ENCODE measurements around the gene KRTAP2-1. TPM values are rescaled to one million over a fixed set of nuclear protein-coding genes. Genes with fewer than 3 reads are reported as not detected.

Gene KRTAP2-1
- total RNA-seq, 1 experiment from 2014 or later = not detected

- Mint-ChIP-seq H3K27me3 (ENCODE audit: unreplicated experiment) (no peaks in the 10 kb centered on the region), H3K27ac (ENCODE audit: unreplicated experiment) (no peak within 1 kb of the TSS), H3K9me3 (ENCODE audit: low read depth, unreplicated experiment) (peaks cover 3% of the 10 kb centered on the region), H3K36me3 (ENCODE audit: insufficient read depth, unreplicated experiment) (no peaks in the 10 kb centered on the region), H3K4me3 (ENCODE audit: low read depth, unreplicated experiment) (no peak within 1 kb of the TSS), H3K4me1 (ENCODE audit: low read depth, unreplicated experiment) (peaks cover 32% of the 10 kb centered on the region)
- no TSS peak for BruUV-seq (replicated peaks)
- DNase-seq = no peak
- CTCF ChIA-PET = interaction anchor here (0.6 to 1.1 kb wide), 3 partner anchors 9 to 18 kb away, joined by 3 read pairs; partner anchors contain the start of gene KRTAP3-1
- intact Hi-C loops (cut with micrococcal nuclease; ENCODE audit: unreplicated experiment) = no loop called here
- no peak for TF ChIP-seq CTCF (IDR thresholded peaks at IDR 0.05; ENCODE audit: unreplicated experiment)
Observed at GRCh38 chr17:41026715-41027471, 20.2 kb downstream of the KRTAP2-1 start, which contains the start of gene KRTAP1-5. Gene KRTAP1-5 (minus strand): TSS chr17:41027208. CDS start chr17:41027155, 53 bp downstream.

- no peak for DNase-seq
- Mint-ChIP-seq H3K36me3 (ENCODE audit: insufficient read depth, unreplicated experiment) (no peaks in the 10 kb centered on the region), H3K27me3 (ENCODE audit: unreplicated experiment) (no peaks in the 10 kb centered on the region), H3K27ac (ENCODE audit: unreplicated experiment) (peak overlapping the region; percentile 13), H3K4me1 (ENCODE audit: low read depth, unreplicated experiment) (peaks cover 37% of the 10 kb centered on the region), H3K9me3 (ENCODE audit: low read depth, unreplicated experiment) (peaks cover 3% of the 10 kb centered on the region), H3K4me3 (ENCODE audit: low read depth, unreplicated experiment) (no peak overlapping the region)
- CTCF ChIA-PET = interaction anchor here (0.7 to 1.5 kb wide), 3 partner anchors 14 to 96 kb away, joined by 3 read pairs; no protein-coding TSS in a partner anchor
- TF ChIP-seq CTCF (IDR thresholded peaks at IDR 0.05; ENCODE audit: unreplicated experiment) = no peak
- intact Hi-C loops (cut with micrococcal nuclease; ENCODE audit: unreplicated experiment) = loop anchor here (5.0 kb wide), 1 partner anchor 67 kb away; no protein-coding TSS in a partner anchor
- no TSS peak for BruUV-seq (replicated peaks)
Observed at GRCh38 chr17:41024697-41025096, 22.4 kb downstream of the KRTAP2-1 start.

- no peak for DNase-seq
- TF ChIP-seq CTCF (IDR thresholded peaks at IDR 0.05; ENCODE audit: unreplicated experiment) = no peak
- CTCF ChIA-PET = interaction anchor here (0.6 to 1.6 kb wide), 12 partner anchors 9 to 1357 kb away, joined by 3 to 8 read pairs (median 4); partner anchors contain the start of genes GSDMB and KRTAP3-1
- no TSS peak for BruUV-seq (replicated peaks)
- no peak overlapping the region for H3K27ac Mint-ChIP-seq (ENCODE audit: unreplicated experiment)
- H3K27me3 Mint-ChIP-seq (ENCODE audit: unreplicated experiment) = no peaks in the 10 kb centered on the region
- H3K4me3 Mint-ChIP-seq (ENCODE audit: low read depth, unreplicated experiment) = no peak overlapping the region
- H3K36me3 Mint-ChIP-seq (ENCODE audit: insufficient read depth, unreplicated experiment) = no peaks in the 10 kb centered on the region
- peaks cover 3% of the 10 kb centered on the region for H3K9me3 Mint-ChIP-seq (ENCODE audit: low read depth, unreplicated experiment)
- intact Hi-C loops (cut with micrococcal nuclease; ENCODE audit: unreplicated experiment) = loop anchor here (5.0 kb wide), 1 partner anchor 63 kb away; no protein-coding TSS in a partner anchor
- H3K4me1 Mint-ChIP-seq (ENCODE audit: low read depth, unreplicated experiment) = peaks cover 34% of the 10 kb centered on the region
Observed at GRCh38 chr17:41020336-41020735, 26.8 kb downstream of the KRTAP2-1 start.

- no peaks in the 10 kb centered on the region for H3K36me3 Mint-ChIP-seq (ENCODE audit: insufficient read depth, unreplicated experiment)
- TF ChIP-seq CTCF (IDR thresholded peaks at IDR 0.05; ENCODE audit: unreplicated experiment) = no peak
- H3K27ac Mint-ChIP-seq (ENCODE audit: unreplicated experiment) = no peak overlapping the region
- no peak overlapping the region for H3K4me3 Mint-ChIP-seq (ENCODE audit: low read depth, unreplicated experiment)
- no TSS peak for BruUV-seq (replicated peaks)
- DNase-seq = no peak
- H3K4me1 Mint-ChIP-seq (ENCODE audit: low read depth, unreplicated experiment) = peaks cover 33% of the 10 kb centered on the region
- peaks cover 3% of the 10 kb centered on the region for H3K9me3 Mint-ChIP-seq (ENCODE audit: low read depth, unreplicated experiment)
- H3K27me3 Mint-ChIP-seq (ENCODE audit: unreplicated experiment) = no peaks in the 10 kb centered on the region
- intact Hi-C loops (cut with micrococcal nuclease; ENCODE audit: unreplicated experiment) = no loop called here
- CTCF ChIA-PET = interaction anchor here (0.7 to 1.6 kb wide), 5 partner anchors 10 to 251 kb away, joined by 3 to 7 read pairs (median 4); partner anchors contain the start of gene KRTAP3-1
Observed at GRCh38 chr17:41019415-41019814, 27.7 kb downstream of the KRTAP2-1 start.

All from Calu3 (cell line).